NCI-H774 (cell line): ENCODE data around the gene CRIM1.
"Not testable (repeated sequence)": the region's sequence is repeated elsewhere in the genome, so short reads cannot be mapped to it uniquely, and the experiment has no call there.

Experiments
- DNase-seq: peaks from one replicate; lab custom pipeline; 2025; lab: John Stamatoyannopoulos, UW

CRIM1 gene, protein sequence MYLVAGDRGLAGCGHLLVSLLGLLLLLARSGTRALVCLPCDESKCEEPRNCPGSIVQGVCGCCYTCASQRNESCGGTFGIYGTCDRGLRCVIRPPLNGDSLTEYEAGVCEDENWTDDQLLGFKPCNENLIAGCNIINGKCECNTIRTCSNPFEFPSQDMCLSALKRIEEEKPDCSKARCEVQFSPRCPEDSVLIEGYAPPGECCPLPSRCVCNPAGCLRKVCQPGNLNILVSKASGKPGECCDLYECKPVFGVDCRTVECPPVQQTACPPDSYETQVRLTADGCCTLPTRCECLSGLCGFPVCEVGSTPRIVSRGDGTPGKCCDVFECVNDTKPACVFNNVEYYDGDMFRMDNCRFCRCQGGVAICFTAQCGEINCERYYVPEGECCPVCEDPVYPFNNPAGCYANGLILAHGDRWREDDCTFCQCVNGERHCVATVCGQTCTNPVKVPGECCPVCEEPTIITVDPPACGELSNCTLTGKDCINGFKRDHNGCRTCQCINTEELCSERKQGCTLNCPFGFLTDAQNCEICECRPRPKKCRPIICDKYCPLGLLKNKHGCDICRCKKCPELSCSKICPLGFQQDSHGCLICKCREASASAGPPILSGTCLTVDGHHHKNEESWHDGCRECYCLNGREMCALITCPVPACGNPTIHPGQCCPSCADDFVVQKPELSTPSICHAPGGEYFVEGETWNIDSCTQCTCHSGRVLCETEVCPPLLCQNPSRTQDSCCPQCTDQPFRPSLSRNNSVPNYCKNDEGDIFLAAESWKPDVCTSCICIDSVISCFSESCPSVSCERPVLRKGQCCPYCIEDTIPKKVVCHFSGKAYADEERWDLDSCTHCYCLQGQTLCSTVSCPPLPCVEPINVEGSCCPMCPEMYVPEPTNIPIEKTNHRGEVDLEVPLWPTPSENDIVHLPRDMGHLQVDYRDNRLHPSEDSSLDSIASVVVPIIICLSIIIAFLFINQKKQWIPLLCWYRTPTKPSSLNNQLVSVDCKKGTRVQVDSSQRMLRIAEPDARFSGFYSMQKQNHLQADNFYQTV

DNA sequence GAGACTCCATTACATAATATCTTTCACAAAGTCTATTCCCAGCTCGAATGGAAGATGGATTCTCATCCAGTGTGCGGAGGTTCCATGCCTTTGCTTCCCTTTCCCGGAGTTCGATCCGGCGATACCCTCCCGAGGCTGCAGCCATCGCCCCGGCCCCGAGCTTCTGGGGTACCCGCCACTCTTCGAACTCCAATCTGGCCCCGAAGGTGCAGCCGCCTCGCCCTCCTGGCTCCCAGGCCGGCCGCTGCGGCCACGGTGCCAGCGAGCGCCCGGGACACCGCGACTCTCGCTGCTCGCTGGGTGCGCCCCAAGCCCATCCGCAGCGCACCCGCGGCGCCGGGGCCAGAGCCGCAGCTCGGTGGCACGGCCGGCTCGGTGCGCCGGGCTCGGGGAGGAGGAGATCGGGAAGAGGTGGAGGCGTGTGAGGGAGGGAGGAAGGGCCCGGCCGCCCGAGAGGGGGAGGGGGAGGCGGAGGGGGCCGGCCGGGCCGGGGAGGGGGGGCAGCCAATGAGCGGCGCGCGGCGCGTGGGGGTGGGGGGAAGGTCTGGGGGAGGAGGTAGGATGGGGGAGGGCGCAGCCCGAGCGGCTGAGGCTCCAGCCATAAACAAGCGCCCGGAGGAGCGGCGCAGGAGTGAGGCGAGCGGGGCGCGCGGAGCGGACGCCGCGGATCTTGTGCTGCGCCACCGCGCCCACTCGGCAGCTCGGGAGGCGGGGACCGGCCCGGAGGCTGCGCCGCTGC is at the start of gene CRIM1:
TSS of gene CRIM1 (plus strand) at position 628 of the 739 bp plus-strand sequence. CDS start 515 bp downstream, outside the sequence.
- peak; percentile 75 for DNase-seq

DNA sequence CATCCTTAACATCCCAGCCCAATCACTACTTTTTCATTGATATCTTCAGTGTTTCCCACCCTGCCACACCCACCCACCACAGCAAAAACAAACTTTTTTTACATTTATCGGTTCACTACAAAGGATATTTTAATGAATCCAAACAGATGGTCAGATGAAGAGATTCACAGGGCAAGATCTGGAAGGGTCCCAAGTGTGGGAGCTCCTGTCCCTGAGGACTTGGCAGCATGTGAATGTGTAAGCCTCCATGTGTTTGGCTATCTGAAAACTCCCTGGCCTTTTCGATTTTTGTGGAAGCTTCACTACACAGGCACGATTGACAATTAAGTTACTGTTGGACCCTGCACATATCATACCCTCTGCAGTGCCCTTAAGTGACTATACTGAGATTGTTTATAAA is 48.1 kb upstream of the CRIM1 start:
- DNase-seq, result no peak

DNA sequence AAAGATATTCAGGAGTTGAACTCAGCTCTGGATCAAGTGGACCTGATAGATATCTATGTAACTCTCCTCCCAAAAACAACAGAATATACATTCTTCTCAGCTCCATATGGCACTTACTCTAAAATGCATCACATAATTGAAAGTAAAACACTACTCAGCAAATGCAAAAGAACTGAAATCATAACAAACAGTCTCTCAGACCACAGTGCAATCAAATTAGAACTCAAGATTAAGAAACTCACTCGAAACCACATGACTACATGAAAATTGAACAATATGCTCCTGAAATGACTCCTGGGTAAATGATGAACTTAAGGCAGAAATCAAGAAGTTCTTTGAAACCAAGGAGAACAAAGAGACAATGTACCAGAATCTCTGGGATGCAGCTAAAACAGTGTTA is 45.1 kb upstream of the CRIM1 start:
- not testable (repeated sequence) for DNase-seq

DNA sequence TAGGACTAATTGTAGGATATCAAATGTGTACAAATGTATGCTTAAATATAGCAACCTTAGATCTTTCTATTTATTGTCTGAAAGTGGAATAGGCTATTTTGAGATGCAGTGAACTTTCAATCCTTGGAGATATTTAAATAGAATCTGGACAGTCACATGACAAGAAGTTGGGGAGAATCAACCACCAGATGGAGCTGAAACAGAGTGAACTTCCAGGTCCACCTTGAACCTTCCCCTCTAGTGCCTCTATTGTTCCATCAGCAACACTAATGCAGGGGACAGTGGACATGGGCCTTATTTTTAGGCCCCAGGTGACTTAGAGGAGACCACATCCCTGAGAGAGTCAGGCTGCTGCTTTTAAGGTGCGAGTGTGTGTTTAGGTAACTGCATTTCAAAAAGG is 37.0 kb upstream of the CRIM1 start:
- DNase-seq, result no peak

DNA sequence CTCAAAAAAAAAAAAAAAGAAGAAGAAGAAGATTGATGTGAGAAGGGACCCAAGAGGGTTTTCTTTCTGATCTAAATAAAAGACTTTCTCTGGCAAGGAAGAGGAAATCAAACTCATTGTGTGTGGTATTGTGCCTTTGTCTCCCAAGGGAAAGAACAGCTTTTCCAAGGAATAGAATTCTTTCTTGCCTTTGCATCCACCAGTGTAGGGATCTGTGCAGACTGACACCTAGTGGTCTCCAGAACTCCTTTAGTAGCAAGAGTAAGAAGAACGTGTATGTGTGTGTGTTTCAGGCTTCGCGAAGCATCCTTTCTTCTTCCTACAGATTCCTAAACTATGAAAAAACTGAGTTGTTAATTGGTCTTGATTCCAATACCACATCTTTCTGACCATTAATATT is 33.5 kb upstream of the CRIM1 start:
- no peak for DNase-seq

DNA sequence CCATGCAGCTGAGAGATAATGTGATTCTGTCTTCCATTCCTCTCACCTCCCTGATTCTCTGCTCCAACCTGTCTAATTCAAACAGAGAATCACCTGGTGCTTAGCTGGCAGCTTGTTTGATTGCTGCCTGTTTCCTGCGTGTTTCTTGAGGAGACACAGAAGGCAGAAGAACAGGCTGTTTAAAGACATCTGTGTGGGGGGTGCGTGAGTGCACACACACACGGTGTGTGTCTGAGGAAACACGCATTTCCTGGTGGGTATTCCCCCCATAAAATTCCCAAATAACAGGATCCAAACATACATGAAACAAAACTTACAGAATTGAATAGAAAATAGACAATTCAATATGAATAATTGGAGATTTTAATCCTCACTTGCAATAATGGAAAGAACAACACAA is 29.3 kb upstream of the CRIM1 start:
- DNase-seq, result no peak

DNA sequence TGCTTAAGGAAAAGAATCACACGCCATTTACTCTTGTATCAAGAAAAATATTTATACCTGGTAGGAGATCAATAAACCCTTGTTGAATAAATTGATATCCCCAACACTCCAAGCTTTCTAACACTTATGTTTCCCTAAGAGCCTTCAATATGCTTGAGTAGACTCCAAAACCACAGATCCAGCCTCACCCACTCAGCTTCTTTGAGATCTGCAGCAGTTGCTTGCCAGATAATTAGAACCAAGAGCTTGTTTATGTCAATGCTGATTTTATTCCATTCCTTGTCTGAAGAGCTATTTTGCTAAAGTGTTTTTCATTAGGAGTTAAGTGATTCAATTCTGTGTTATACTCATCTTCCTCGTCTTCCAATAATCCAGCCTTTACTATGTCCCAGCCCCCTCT is 26.3 kb upstream of the CRIM1 start:
- no peak for DNase-seq

DNA sequence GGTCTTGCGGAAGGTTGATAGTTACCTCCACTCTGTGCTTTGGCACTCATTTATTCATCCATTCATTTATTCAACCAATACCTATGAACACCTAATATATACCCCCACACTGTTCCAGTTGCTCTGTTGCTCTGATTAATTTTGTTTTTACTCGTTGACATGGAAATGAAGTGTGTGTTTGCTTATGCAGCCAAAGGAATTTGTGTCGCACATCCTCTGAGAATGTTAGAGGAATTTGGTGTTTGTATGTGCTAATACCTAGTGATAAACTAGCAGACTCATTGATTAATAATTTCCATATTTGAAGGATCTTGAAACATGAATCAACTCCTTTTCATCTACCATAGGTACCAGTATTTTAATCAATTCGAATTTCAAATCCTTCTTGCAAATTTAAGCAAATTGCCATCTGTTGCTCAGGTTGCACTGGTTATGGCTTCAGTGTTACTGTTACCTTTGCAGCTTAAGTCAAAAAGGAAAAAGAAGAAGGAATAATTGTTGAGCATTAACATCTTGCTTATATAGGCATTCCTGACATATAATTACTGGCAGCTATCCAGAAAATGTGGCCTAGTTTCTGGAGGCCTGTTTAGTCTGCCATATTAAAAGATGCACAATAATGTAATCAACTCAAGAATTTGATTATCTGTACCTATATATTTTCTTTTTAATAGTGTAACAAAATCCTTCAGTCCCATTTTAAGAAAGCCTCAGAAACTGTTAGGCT is 25.7 kb upstream of the CRIM1 start:
- DNase-seq, result no peak

DNA sequence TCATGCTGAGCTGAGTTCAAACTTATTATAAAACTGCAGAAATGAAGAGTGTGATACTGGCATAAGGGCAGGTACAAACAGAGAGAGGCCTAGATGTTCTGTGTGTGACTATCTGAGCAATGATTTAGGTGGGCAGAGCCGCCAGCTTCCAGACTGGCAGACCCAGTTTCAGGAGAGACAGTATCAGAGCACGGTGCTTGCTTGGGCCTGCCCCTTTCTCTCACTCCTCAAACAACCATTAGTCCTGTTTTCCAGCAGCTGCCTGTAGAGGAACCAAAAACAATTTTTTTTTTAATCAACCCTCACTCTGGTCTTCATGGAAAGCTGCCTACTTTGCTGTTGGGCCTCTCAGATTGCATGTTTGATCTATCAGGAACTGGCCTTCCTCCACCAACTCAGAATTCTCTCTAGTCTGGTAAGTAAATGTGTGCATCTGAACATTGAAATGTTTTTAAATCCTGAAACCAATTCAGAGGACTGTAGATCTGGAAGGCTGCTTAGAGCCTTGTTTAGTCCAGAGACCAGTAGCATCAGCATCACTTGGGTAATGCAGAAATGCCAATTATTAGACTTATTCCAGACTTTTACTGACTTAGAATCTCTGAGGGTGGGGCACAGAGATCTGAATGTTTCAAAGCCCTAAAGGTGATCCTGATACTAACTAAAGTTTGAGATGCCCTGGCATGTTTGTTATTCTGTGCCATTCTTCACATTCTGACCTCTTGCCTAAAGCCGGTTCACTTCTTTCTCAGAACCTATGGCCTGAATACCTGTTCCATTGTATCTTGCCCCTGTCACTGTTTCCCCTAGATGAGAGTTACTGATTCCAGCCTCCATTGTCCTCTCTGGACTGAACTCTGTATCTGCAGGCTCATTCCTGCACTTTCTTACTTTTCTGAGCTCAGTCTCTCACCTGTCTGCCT is 24.8 kb upstream of the CRIM1 start:
- no peak for DNase-seq

DNA sequence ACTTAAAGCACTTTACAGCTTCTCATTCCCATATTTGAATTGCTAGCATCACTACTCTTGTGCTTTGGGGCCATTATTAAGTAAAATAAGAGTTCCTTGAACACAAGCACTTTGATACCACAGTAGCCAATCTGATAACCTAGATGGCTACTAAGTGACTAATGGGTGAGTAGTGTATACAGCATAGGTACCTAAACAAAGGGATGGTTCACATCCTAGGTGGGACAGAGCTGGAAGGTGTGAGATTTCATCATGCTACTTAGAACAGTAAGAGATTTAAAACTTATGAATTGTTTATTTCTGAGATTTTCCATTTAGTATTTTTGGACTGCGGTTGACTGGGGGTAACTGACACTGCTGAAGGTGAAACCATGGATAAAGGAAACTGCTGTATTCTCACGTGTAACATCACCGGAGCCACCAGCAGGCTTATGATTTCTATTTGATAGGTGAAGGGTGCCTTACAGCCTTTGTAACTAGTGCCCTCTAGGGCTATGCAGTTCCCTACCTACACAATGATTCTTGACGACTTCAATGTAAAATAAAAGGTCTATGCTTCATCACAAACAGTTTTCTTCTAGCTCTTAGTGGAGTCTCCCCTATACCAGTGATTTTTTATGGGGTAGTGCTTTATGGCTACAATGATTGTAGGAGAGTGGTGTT is 22.1 kb upstream of the CRIM1 start:
- no peak for DNase-seq

DNA sequence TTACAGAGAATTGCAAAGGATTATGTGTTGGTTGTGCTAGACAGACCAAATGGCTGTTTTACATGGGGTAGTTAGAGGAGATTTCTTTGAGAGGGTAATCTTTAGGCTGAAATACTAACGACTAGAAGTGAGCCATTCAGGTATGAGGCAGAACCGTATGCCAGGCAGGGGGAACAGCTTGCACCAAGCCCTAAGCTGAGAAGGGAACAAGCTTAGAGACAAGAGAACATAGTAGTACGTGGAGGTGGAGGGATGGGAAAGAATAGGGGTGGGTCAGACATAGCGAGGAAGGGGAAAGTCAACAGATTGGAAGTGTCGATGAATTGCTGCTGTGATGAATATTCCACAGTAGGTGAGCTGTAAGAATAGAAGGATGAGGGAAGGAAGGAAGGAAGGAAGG is 20.0 kb upstream of the CRIM1 start:
- no peak for DNase-seq

DNA sequence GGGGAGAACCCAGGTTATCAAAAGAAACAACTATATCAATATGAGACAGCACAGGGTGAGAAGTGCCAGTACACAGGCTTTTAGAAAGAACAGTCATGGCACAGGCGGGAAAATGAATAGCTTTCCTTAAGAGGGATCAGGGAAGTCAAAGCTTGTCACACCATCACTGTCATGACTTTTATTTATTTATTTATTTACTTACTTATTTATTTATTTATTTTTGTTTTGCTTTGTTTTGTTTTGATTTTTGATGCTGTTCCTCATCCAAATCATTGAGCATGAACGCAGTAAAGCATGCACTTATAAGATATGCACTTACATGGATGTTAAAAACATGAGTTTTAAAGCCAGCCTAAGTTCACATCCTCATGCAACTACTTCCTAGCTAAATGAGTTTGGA is 19.3 kb upstream of the CRIM1 start:
- no peak for DNase-seq

DNA sequence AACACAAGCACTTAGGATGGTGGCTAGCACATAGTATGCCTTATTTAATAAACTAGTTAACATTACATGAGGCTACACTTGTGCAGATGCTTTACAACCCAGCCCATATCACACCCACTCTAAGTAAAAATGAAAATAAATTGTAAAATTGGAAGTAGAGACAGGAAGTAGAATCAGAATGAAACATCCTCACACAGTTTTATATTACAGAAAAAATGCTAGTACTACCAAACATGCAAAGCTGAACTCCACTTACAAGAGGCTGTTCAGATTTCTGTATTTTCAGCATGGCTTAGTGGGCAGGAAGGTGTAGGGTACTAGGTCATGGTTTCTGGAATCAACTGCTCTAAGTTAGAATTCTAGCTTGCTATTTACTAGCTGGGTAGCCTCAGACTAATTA is 18.2 kb upstream of the CRIM1 start:
- no peak for DNase-seq

DNA sequence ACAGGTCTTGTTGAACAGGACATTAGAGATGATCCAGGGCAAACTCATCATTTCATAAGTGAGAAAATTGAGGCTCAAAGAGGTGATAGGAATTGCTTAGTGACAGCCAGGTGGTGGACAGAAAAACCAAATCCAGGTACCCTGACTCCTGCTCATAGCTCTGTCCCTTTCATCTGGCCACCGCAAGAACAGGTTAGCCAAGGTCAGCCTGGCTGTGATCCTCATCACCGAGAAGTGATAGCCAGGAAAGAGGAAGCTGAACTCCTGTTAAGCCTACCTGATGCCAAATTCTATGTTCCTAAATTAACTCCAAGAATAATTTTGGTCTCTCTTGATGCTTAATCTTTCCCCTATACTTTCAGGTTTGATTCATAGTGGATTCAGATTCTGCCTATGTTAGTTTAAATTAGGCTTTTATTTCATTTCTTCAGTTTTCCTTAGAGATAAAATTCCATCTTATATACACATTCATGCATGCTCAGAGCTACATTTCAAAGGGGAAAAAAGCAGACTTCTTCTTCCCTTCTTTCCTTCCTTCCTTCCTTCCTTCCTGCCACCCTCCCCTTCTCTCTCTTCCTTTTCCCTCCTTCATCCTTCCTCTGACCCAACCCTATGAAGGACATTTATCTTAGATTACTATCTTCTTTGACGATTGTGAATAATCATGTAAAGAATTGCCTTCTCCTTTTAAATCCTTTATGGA is 17.3 kb upstream of the CRIM1 start:
- DNase-seq, result no peak

DNA sequence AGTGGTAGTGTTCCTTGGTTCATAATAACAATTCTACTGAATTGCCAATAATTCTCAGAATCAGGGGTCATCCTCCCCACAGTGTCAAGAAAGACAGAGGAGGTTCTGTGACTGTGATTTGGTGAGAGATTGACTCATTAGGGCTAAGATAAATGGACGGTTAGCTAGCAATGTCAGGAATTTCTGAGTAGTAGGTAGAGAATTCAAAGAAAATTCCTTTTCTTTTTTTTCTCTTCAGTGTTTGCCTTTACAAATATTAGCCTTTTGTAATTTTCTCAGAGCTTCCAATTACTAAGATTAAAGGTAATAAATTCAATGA is 16.8 kb upstream of the CRIM1 start:
- no peak for DNase-seq

DNA sequence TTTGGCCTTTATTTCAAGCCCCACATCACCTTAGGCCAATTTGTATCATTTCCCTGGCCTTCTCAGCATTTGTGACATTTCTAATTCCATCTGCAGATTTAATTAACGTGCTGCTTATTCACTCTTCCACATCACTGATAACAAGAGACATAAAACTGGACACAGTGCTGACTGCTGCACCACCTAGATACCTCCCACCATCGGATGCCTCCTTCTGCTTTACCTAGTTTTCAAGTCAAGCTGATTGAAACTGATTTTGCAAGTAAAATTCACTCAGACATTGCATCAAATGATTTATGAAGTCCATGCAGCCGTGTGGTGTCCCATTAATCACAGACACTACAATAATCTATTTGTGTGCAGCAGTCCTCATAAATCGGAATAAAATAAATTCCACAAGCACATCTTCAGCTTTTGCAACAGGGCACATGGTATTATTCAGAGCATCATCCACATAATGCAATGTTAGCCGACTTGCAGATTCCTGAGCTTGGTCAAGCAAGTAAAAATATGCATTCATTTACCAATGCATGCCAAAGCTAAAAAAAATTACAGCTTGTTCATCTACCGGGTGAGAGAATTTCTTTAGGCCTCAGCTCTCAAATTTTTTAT is 15.9 kb upstream of the CRIM1 start:
- DNase-seq, result no peak

DNA sequence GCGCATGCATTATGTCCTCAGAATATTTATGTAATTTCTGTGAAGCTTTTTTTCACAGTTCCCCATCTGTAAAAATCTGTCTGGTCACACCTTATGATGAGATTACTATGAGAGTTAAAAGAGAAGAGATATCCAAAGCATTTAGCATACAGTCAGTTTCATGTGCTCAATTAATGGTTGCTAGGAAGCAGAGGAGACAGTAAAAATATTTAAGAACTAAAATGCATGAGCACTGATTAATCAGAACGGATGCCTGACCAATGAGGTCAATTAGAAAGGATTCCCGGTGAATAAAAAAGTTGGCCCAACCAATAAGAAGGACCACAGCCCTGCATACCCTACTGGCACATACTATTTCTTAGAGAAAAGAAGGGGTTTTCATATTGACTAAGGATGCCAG is 12.0 kb upstream of the CRIM1 start:
- DNase-seq, result no peak

DNA sequence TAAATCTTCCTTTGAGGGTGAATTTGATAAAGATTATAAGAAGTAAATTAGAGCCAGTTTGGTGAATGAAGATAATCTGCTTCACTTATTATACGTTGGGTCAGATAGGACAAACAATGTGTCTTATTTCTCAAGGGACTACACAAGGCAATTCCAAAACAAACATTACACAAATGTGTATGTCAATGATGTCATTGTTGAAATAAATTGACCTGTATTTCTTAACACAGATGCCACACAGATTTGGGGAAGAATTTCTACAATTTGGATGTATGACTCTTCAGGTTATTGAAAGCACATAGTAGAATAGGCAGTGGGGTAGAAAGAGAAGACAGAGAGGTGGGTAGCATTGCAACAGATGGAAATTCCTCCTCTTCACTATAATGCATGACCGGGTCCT is 6.9 kb upstream of the CRIM1 start:
- no peak for DNase-seq

DNA sequence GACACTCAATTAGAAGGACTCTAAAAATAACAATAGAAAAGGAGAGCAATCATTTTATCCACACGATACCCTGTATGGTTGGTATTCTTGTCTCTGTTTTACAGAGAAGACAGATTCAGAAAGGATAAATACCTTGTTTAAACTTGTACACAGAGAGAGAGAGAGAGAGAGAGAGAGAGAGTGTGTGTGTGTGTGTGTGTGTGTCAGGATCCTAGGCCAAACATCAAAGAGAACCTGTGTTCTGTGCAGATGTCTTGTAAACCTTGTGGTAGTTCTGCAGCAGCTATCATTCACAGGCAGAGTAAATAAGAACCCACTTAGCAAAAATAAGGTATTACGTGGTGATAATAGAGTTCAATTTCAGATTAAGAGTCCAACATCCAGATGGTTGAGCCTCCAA is 4.3 kb upstream of the CRIM1 start:
- DNase-seq, result no peak
